H9 (cell line): ENCODE results near the gene PRR7. TPM values are rescaled to one million over a fixed set of nuclear protein-coding genes. Genes with fewer than 3 reads are reported as not detected.

Experiments used
- DNase-seq: peaks from one replicate; pipeline ENCODE4 v3.0.0-alpha.2; 2017
- H2AFZ ChIP-seq: one replicate; pipeline ENCODE4 v1.6.1; 2013; ENCODE audit warnings: mild to moderate bottlenecking, low read length, control low read depth, moderate library complexity
- H2AK5ac ChIP-seq: 2 replicates; pipeline ENCODE4 v1.6.1; 2013; ENCODE audit warnings: low read length, control low read depth, mixed read lengths; ENCODE audit not compliant: insufficient read length
- H2BK120ac ChIP-seq: one replicate; pipeline ENCODE4 v1.6.1; 2013; ENCODE audit warnings: low read depth, mild to moderate bottlenecking, low read length, control low read depth, inconsistent platforms; ENCODE audit not compliant: poor library complexity, severe bottlenecking
- H2BK12ac ChIP-seq: 2 replicates; pipeline ENCODE4 v1.6.1; 2013; ENCODE audit warnings: low read length, control low read depth, mixed read lengths, low read depth; ENCODE audit not compliant: insufficient read length
- H2BK15ac ChIP-seq: 2 replicates; pipeline ENCODE4 v1.6.1; 2013; ENCODE audit warnings: low read depth, low read length, control low read depth
- H2BK20ac ChIP-seq: one replicate; pipeline ENCODE4 v1.6.1; 2013; ENCODE audit warnings: low read depth, mild to moderate bottlenecking, low read length, control low read depth, inconsistent platforms; ENCODE audit not compliant: poor library complexity, severe bottlenecking
- H2BK5ac ChIP-seq: 2 replicates; pipeline ENCODE4 v1.6.1; 2013; ENCODE audit warnings: low read length, control low read depth, mixed read lengths; ENCODE audit not compliant: insufficient read length
- H3K14ac ChIP-seq: 2 replicates; pipeline ENCODE4 v1.6.1; 2013; ENCODE audit warnings: low read length, control low read depth; ENCODE audit not compliant: insufficient read depth
- H3K18ac ChIP-seq: 2 replicates; pipeline ENCODE4 v1.6.1; 2013; ENCODE audit warnings: low read depth, mild to moderate bottlenecking, mixed read lengths, low read length, control low read depth; ENCODE audit not compliant: insufficient read length
- H3K23ac ChIP-seq: 2 replicates; pipeline ENCODE4 v1.6.1; 2013; ENCODE audit warnings: low read length, control low read depth, mixed read lengths, low read depth; ENCODE audit not compliant: insufficient read length
- H3K23me2 ChIP-seq: 2 replicates; pipeline ENCODE4 v1.6.1; 2013; ENCODE audit warnings: low read depth, mild to moderate bottlenecking, mixed read lengths, low read length, control low read depth; ENCODE audit not compliant: insufficient read length, poor library complexity, severe bottlenecking
- H3K27ac ChIP-seq: 2 replicates; pipeline ENCODE4 v1.5.1; 2013; ENCODE audit warnings: low read length, control low read depth, mixed read lengths, low read depth; ENCODE audit not compliant: insufficient read length
- H3K27me3 ChIP-seq: 2 replicates; pipeline ENCODE4 v1.6.1; 2013; ENCODE audit warnings: low read length, control low read depth, inconsistent platforms; ENCODE audit not compliant: insufficient read depth
- H3K4ac ChIP-seq: 2 replicates; pipeline ENCODE4 v1.6.1; 2013; ENCODE audit warnings: low read depth, mild to moderate bottlenecking, control low read depth, inconsistent platforms, low read length, moderate library complexity
- H3K4me1 ChIP-seq: 2 replicates; pipeline ENCODE4 v1.6.1; 2013; ENCODE audit warnings: low read length, control low read depth, inconsistent platforms; ENCODE audit not compliant: insufficient read depth
- H3K4me2 ChIP-seq: 2 replicates; pipeline ENCODE4 v1.6.1; 2013; ENCODE audit warnings: low read length, control low read depth, mixed read lengths; ENCODE audit not compliant: insufficient read length, insufficient read depth
- H3K56ac ChIP-seq: 2 replicates; pipeline ENCODE4 v1.6.1; 2013; ENCODE audit warnings: low read depth, mild to moderate bottlenecking, mixed read lengths, low read length, control low read depth; ENCODE audit not compliant: insufficient read length
- H3K79me1 ChIP-seq: 2 replicates; pipeline ENCODE4 v1.6.1; 2013; ENCODE audit warnings: low read depth, mild to moderate bottlenecking, moderate library complexity, low read length, control low read depth, inconsistent platforms; ENCODE audit not compliant: insufficient read depth, poor library complexity, severe bottlenecking
- H3K79me2 ChIP-seq: 2 replicates; pipeline ENCODE4 v1.6.1; 2013; ENCODE audit warnings: low read length, control low read depth, inconsistent platforms; ENCODE audit not compliant: insufficient read depth
- H3K9ac ChIP-seq: 2 replicates; pipeline ENCODE4 v1.6.1; 2013; ENCODE audit warnings: low read length, control low read depth, mixed read lengths; ENCODE audit not compliant: insufficient read length; ENCODE audit errors: extremely low read depth
- H3K9me3 ChIP-seq: one replicate; pipeline ENCODE4 v1.6.1; 2013; ENCODE audit warnings: low read depth, low read length, inconsistent platforms; ENCODE audit not compliant: control insufficient read depth
- H3T11ph ChIP-seq: one replicate; pipeline ENCODE4 v1.6.1; 2013; ENCODE audit warnings: mild to moderate bottlenecking, low read length, control low read depth, inconsistent platforms
- H4K20me1 ChIP-seq: one replicate; pipeline ENCODE4 v1.6.1; 2013; ENCODE audit not compliant: control insufficient read depth, insufficient read length, insufficient read depth
- H4K5ac ChIP-seq: 2 replicates; pipeline ENCODE4 v1.6.1; 2013; ENCODE audit warnings: low read depth, mild to moderate bottlenecking, mixed read lengths, low read length, control low read depth; ENCODE audit not compliant: insufficient read length
- H4K8ac ChIP-seq: replicated peaks from 2 replicates; pipeline ENCODE4 v1.6.1; 2013; ENCODE audit warnings: low read length, control low read depth, mixed read lengths, low read depth; ENCODE audit not compliant: insufficient read length
- H4K91ac ChIP-seq: 2 replicates; pipeline ENCODE4 v1.6.1; 2013; ENCODE audit warnings: low read depth, mild to moderate bottlenecking, moderate library complexity, mixed read lengths, low read length, control low read depth; ENCODE audit not compliant: insufficient read length
- H3K27ac Mint-ChIP-seq, 3 experiments: 2 replicates in 2 of 3; 3 replicates in 1 of 3; pipeline ENCODE4 v1.8.0; 2020 to 2021; ENCODE audit warnings: mixed read lengths in 3 of 3, mild to moderate bottlenecking in 1 of 3, moderate library complexity in 1 of 3
- H3K27me3 Mint-ChIP-seq: 2 replicates; pipeline ENCODE4 v1.8.0; 2021; ENCODE audit warnings: low read depth, mild to moderate bottlenecking, moderate library complexity, mixed read lengths
- H3K36me3 Mint-ChIP-seq, 3 experiments: 2 replicates in 2 of 3; 3 replicates in 1 of 3; pipeline ENCODE4 v1.8.0; 2020 to 2021; ENCODE audit warnings: low read depth in 3 of 3, mixed read lengths in 3 of 3; ENCODE audit not compliant: insufficient read depth in 1 of 3
- H3K4me1 Mint-ChIP-seq, 2 experiments: 2 replicates each; pipeline ENCODE4 v1.8.0; 2020; ENCODE audit warnings: mixed read lengths in 2 of 2
- H3K4me3 Mint-ChIP-seq, 2 experiments: 2 replicates in 1 of 2; 3 replicates in 1 of 2; pipeline ENCODE4 v1.8.0; 2020 to 2021; ENCODE audit warnings: mild to moderate bottlenecking in 2 of 2, mixed read lengths in 2 of 2, moderate library complexity in 1 of 2
- H3K9me3 Mint-ChIP-seq, 2 experiments: 2 replicates in 1 of 2; 3 replicates in 1 of 2; pipeline ENCODE4 v1.8.0; 2020; ENCODE audit warnings: mild to moderate bottlenecking in 2 of 2, mixed read lengths in 2 of 2, moderate library complexity in 1 of 2
- WGBS: extraction: QIAGEN DNeasy Blood & Tissue Kit; methylation state at CpG from one replicate; pipeline ENCODE4 v1.1.7; 2013; ENCODE audit warnings: missing lambda C conversion rate, low lambda C conversion rate, mixed read lengths; ENCODE audit not compliant: insufficient read length; ENCODE audit errors: extremely low coverage; 5-methylcytosine and 5-hydroxymethylcytosine counted together
- total RNA-seq: library from RNA; stranded (reverse); gene quantifications from 2 replicates; pipeline ENCODE4 v1.2.1, GENCODE V29; 2021
- TF ChIP-seq, protein P1 (sequence below): fragments of 200-600 bp; sonication (generic); conservative IDR thresholded peaks from 3 replicates; pipeline ENCODE4 v1.8.0; 2021; ENCODE audit warnings: antibody characterized with exemption, mild to moderate bottlenecking

PRR7 gene
- total RNA-seq, 1 experiment from 2014 or later: 9.6 TPM

DNA sequence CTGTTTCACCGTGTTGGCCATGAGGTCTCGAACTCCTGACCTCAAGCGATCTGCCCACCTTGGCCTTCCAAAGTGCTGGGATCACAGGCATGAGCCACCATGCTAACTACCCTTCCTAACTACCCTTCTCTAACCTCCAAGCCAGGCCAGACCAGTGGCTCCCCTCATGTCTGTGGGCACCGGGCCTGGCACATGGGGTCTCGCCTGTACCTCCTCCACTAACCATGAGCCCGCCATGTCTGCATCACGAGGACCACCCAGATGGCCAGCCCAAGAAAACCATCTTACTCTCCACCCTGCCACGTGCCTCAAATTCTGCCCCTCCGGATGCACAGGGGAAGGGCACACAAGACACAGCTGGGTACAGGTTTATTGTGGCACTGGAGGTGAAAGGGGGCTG is 36.4 kb downstream of the PRR7 start:
- Histone ChIP-seq H3K56ac (no peak overlapping the region), H2AFZ (no peak overlapping the region), H3K27ac (no peak overlapping the region), H2AK5ac (no peak overlapping the region), H3K9me3 (no peaks in the 10 kb centered on the region), H2BK5ac (no peak overlapping the region), H3T11ph (no peak overlapping the region), H3K18ac (no peak overlapping the region), H2BK20ac (no peak overlapping the region), H3K9ac (no peak overlapping the region), H2BK15ac (no peak overlapping the region), H4K8ac (no peak overlapping the region), H2BK12ac (no peak overlapping the region), H3K4ac (no peak overlapping the region), H4K20me1 (no peaks in the 10 kb centered on the region), H4K5ac (no peak overlapping the region), H3K4me2 (no peak overlapping the region), H3K4me1 (no peaks in the 10 kb centered on the region), H3K23ac (no peak overlapping the region), H2BK120ac (no peak overlapping the region), H3K14ac (no peak overlapping the region), H3K23me2 (no peaks in the 10 kb centered on the region), H3K79me2 (no peaks in the 10 kb centered on the region), H3K27me3 (no peaks in the 10 kb centered on the region), H3K79me1 (no peaks in the 10 kb centered on the region), H4K91ac (no peak overlapping the region)
- Mint-ChIP-seq H3K4me1 (peaks cover 0 to 6% of the 10 kb centered on the region in 2 experiments; a peak in 1 of 4 replicates), H3K9me3 (no peaks in the 10 kb centered on the region), H3K27ac (peak overlapping the region in 2 of 3 experiments; percentile 72 to 84; a peak in 3 of 7 replicates), H3K4me3 (no peak overlapping the region), H3K27me3 (no peaks in the 10 kb centered on the region; the same call in none of the 2 replicates), H3K36me3 (peaks cover 31 to 75% (median 68%) of the 10 kb centered on the region in 3 experiments)
- no CpG with 5 or more reads among the region's 9 CpGs for WGBS
- DNase-seq: no peak
- TF ChIP-seq, protein P1, sequence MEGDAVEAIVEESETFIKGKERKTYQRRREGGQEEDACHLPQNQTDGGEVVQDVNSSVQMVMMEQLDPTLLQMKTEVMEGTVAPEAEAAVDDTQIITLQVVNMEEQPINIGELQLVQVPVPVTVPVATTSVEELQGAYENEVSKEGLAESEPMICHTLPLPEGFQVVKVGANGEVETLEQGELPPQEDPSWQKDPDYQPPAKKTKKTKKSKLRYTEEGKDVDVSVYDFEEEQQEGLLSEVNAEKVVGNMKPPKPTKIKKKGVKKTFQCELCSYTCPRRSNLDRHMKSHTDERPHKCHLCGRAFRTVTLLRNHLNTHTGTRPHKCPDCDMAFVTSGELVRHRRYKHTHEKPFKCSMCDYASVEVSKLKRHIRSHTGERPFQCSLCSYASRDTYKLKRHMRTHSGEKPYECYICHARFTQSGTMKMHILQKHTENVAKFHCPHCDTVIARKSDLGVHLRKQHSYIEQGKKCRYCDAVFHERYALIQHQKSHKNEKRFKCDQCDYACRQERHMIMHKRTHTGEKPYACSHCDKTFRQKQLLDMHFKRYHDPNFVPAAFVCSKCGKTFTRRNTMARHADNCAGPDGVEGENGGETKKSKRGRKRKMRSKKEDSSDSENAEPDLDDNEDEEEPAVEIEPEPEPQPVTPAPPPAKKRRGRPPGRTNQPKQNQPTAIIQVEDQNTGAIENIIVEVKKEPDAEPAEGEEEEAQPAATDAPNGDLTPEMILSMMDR: no peak
